ENCODE results near the gene KCNQ1. TPM values are rescaled to one million over a fixed set of nuclear protein-coding genes. Genes with fewer than 3 reads are reported as not detected.

Gene KCNQ1
- total RNA-seq, 2 donors from 2014 or later = 51.4 to 55.8 TPM

- no peak for DNase-seq
- Histone ChIP-seq H3K27me3 (no peaks in the 10 kb centered on the region), H3K4me1 (no peaks in the 10 kb centered on the region), H3K9me3 (no peaks in the 10 kb centered on the region), H3K36me3 (no peaks in the 10 kb centered on the region), H3K27ac (no peak overlapping the region), H3K4me3 (no peak overlapping the region), H3K9ac (ENCODE audit: low read depth in 2 of 2, low read length in 2 of 2) (no peak overlapping the region)
- TF ChIP-seq CTCF (IDR thresholded peaks at IDR 0.05) = no peak
- intact Hi-C loops (cut with DNase I) = no loop called here
These were observed 394.7 kb downstream of the KCNQ1 start for GRCh38 chr11:2839395-2839943.

DNA sequence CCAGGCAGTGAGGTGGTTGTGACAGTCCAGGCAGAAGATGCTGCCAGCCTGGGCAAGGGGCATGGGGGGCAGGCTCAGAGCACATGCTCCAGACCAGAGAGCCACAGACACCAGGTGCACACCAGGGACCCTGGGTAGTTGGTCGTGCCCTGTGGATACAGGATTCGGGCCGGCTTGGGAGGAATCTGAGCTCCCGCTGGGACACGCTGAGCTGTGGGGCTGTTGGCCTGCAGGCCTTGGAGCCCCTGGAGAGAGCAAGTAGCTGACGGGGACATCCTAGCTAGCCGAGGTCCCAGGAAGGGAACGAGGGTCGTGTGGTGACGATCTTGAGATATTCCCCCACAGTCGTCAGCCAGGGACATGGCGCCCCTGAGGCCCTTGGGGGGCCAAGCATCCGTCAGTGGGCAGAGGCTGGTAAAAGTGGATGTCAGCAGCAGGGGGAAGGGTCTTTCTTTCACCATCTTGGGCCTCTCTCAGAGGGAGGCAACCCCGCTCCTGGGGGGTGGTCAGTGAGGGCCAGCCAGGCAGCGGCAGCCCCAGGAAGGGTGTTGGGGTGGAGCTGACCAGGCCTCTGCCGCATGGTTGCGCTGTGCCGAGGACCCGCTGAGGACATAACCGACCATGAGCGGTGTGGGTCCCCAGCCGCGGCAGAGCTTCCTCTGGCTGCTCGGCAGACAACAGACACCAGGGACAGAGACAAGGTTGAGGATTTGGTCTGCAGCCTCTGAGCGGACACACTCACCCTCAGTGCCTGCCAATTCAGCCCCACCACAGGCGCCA lies 396.8 kb downstream of the KCNQ1 start:
- no peaks in the 10 kb centered on the region for H3K27me3 ChIP-seq
- no peak overlapping the region for H3K9ac ChIP-seq (ENCODE audit: low read depth in 2 of 2, low read length in 2 of 2)
- intact Hi-C loops (cut with DNase I) = no loop called here
- no peaks in the 10 kb centered on the region for H3K4me1 ChIP-seq
- H3K36me3 ChIP-seq = no peaks in the 10 kb centered on the region
- TF ChIP-seq CTCF (IDR thresholded peaks at IDR 0.05) = no peak
- DNase-seq = no peak
- no peak overlapping the region for H3K4me3 ChIP-seq
- H3K9me3 ChIP-seq = no peaks in the 10 kb centered on the region
- no peak overlapping the region for H3K27ac ChIP-seq

- no peak for TF ChIP-seq CTCF (IDR thresholded peaks at IDR 0.05)
- Histone ChIP-seq H3K9me3 (no peaks in the 10 kb centered on the region), H3K27me3 (no peaks in the 10 kb centered on the region), H3K9ac (ENCODE audit: low read depth in 2 of 2, low read length in 2 of 2) (no peak overlapping the region), H3K4me3 (no peak overlapping the region), H3K4me1 (no peaks in the 10 kb centered on the region), H3K36me3 (no peaks in the 10 kb centered on the region), H3K27ac (no peak overlapping the region)
- no peak for DNase-seq
- intact Hi-C loops (cut with DNase I) = no loop called here
These were observed 398.1 kb downstream of the KCNQ1 start for GRCh38 chr11:2842876-2843275.

DNA sequence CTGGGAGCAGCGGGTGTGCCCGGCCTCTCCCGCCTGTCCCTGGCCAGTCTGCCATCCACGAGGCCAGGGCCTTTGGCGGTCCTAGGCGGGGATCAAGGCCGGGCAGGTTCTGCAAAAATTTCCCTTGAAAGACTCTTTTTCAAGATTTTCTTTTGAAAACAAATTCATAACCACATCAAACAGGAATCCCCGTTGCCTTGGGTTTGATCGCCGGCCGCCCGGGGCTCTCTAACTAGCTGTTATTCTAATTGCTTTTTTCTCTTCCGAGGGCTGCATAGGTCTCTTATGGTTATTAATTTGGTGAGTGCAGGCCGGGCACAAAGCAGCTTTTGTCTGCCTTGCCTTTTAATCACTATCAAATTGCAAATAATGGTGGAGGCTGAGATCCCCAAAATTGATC lies 398.7 kb downstream of the KCNQ1 start:
- no peaks in the 10 kb centered on the region for H3K27me3 ChIP-seq
- H3K9ac ChIP-seq (ENCODE audit: low read depth in 2 of 2, low read length in 2 of 2) = no peak overlapping the region
- no peak for TF ChIP-seq CTCF (IDR thresholded peaks at IDR 0.05)
- no peaks in the 10 kb centered on the region for H3K9me3 ChIP-seq
- no peak overlapping the region for H3K4me3 ChIP-seq
- no peaks in the 10 kb centered on the region for H3K36me3 ChIP-seq
- intact Hi-C loops (cut with DNase I) = no loop called here
- H3K4me1 ChIP-seq = no peaks in the 10 kb centered on the region
- no peak overlapping the region for H3K27ac ChIP-seq
- DNase-seq = no peak

DNA sequence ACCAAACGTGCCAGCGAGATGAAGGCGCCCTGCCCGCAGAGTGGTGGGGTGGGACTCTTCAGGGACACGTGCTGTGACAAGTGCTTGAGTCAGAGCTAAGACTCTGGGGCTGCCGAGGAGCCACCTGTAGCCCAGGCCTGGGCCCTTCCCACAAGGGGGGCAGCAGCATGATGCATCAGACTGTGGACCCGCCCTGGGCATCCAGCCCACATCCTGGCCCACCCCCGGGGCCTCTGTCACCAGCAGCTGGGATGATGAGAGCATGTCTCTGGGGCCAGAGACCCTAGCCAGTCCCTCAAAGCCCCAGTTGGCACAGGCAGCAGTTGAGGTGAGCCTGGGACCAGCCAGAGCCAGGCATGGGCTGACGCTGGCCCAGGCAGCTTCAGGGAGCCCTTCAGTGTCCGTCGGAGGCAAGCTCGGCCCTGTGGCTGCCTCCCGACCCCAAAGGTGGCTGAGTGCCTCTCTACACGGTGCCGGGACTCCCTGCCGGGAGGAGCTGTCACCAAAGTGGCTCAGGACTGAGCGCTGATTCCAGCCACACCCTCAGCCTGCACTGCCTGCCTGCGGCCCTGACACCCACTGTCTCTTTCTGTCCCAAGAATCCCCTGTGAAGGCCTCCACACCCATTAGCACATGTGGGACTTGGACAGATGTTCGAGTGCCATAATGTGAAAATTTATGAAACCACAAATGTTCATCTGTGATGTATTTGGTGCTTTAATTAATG lies 399.5 kb downstream of the KCNQ1 start:
- no peaks in the 10 kb centered on the region for H3K36me3 ChIP-seq
- no peak overlapping the region for H3K4me3 ChIP-seq
- TF ChIP-seq CTCF (IDR thresholded peaks at IDR 0.05) = no peak
- intact Hi-C loops (cut with DNase I) = no loop called here
- H3K27ac ChIP-seq = no peak overlapping the region
- H3K4me1 ChIP-seq = no peaks in the 10 kb centered on the region
- H3K9ac ChIP-seq (ENCODE audit: low read depth in 2 of 2, low read length in 2 of 2) = no peak overlapping the region
- no peak for DNase-seq
- H3K9me3 ChIP-seq = no peaks in the 10 kb centered on the region
- H3K27me3 ChIP-seq = no peaks in the 10 kb centered on the region
